Effector CD4-positive, alpha-beta T cell (primary cell): Measurements from ENCODE around the gene MTHFD2L.
A peak's percentile ranks its signal among the peaks of the same experiment; 100 is the strongest.
"Not testable (repeated sequence)": the region's sequence is repeated elsewhere in the genome, so short reads cannot be mapped to it uniquely, and the experiment has no call there.

Experiments
- DNase-seq: peaks from one replicate; pipeline ENCODE4 v3.0.0-alpha.2; 2020
- total RNA-seq: gene quantifications from one replicate; lab custom pipeline; 2026; lab: John Stamatoyannopoulos, UW

Gene MTHFD2L
- 7.5 reads per million, percentile 26 among the genes with 10 or more reads in this experiment for total RNA-seq

DNA sequence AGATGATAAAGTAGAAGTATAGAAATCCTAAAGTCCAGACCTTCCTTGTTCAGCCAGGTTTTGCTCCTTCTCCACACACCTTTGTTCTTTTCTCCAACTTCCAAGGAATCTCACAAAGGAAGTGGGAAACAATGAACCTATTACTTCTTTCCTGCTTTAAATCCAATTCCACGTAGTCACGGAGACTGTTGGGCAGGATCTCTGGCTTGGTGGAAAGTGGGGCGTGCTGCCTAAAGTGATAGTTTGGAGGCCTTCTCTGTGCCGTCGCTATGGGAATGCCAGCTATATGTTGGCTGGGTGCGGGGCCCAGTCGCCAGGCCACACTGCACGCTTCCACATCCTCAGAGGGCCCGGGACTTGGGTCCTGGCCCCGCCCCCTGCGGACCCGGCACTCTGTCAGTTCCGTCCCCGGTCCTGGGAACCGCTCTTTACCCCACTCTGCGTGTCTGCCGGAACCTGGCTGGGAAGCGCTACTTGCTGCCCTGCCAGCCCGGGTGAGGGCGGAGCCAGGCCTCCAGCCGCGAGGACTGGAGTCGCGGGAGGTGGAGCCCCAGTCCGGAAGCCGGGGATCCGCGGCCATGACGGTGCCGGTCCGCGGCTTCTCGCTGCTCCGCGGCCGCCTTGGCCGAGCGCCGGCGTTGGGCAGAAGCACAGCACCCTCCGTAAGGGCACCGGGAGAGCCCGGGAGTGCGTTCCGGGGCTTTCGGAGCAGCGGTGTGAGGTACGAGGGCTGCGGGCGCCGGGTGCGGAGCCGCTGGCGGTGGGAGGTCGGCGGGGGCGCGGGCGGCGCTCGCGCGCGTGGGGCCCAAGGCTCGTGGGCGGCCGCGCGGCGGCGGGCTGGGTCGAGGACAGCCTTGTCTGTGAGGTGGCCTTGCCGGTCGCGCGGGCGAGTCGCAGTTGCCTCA is at the start of gene MTHFD2L:
TSS of gene MTHFD2L (plus strand) at position 558 of the 905 bp plus-strand sequence. CDS start at position 579, 21 bp downstream.
- peak; percentile 63 for DNase-seq

DNA sequence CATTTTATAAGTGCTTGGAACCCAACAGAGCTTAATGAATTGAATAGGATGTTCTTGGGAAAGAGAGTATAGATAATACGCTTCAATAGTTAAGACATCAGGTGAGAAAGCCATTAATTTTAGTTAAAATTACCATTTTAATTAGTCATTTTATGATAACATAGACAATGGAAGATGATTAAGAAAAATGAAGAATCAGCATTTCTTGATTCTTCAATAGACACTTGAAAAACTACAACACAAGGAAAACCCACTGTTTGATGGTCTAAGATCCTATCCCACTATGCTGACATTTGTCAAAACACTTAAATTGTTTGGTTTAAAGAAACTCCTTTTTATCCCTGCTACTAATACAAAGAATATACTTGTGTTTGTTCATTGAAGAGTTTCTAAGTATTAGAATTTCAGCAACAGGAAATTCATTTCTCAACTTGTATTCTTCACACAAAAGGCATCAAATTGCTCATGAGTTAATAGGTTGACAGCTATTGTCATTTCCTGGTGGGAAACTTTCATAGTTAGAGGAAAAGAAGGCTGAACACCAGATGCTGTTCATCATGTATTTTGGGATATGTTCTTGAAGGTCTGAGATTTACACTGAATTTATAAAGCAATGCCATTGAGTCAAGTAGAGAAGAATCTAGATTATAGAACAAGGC is 49.3 kb upstream of the MTHFD2L start:
- DNase-seq = no peak

GRCh38 chr4:74109116-74109869 is 48.6 kb upstream of the MTHFD2L start:
- no peak for DNase-seq

DNA sequence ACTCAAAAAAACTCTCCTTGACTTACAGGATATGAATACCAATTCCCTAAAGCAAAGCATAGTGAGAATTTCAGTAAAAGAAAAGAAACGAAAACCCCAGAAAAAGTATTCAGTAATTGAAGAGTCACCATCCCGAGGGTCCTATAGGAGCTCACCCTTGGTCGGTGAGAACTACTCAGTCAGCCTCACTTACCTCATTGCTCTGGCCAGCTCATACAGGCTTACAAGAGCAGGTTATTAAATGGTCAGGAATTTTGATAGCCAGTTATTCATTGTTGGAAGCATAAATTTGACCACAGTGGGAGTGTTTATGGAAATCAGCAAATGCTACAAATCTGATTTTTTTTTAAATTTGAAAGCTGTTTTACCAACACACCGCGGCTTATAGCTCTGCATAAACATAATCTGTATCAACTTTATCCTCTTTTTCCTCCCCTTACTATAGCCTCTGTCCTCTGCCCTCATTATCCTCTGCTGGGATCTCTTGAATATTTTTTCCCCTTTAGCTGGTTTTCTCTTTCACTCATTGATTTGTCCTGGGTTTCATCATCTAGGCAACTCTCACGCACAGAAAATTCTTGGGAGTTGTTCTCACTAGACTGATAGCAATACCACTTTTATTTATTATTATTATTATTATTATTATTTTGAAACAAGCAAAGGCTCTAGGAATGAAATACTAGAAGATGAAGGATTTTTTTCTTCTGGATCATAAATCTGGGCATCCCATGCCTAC is 47.9 kb upstream of the MTHFD2L start:
- DNase-seq = no peak

DNA sequence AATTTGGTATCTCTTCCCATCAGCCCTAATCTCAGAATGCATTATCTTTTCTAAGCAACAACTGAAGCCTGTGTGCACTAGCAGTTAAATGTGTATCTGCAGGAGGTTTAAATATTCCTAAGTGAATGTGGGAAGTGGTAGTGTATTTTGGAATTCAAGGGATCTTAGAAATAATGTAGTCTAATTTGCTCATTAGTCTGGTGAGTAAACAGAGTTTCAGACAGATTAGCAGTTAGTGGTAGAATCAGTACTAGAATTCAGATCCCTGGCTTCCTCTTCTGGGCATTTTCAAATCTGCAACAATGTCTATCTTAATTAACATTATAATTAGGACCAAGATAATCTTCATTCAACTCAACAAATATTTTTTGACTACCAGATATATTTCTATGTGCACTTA is 47.2 kb upstream of the MTHFD2L start:
- DNase-seq = no peak

DNA sequence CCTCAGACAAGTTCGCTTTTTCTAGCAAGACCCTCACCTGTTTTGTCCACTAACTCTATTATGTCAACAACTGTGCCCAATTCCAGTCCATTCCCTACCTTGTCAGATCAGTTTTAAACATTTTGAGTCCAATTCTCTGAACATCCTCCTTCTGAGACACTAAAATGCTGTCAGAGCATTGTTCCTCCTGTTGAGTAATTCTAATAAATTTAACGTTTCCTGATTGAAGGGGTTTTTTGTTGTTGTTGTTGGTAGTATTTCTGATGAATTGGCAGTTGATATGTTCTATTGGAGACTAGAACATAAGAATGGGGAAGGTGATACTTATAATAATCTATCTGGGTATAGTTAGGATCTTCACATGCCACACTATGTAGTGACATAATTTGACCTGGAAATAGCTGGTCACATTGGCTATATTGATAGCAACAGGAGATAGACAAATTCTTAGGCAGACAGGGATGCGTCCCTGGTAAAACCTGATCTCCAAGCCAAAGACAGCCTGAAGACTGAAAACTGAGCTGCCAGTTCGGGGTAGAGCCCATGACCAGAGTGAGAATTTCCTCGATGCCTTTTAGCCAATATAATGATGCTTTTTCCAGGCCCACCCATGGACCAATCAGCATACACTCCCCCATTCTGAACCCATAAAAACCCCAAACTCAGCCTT is 46.5 kb upstream of the MTHFD2L start:
- DNase-seq = no peak

DNA sequence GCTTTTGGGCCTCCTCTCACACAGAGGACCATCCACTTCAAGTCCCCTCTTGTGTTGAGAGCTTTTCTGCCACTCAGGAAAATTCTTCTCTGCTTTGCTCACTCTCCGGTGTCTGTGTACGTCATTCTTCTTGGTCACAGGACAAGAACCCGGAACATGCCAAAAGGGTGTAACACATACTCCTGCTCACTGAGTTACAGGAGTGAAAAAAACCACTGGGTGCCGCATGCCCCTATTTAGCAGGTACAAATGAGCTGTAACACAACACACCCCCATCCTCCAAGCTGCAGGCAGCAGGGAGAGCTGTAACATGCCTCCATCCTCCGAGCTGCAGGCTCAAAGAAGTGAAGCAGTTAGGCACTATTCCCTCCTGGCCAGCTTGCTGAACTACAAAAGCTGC is 45.9 kb upstream of the MTHFD2L start:
- no peak for DNase-seq

GRCh38 chr4:74112399-74113105 is 45.4 kb upstream of the MTHFD2L start:
- DNase-seq = no peak

GRCh38 chr4:74114234-74114633 is 43.7 kb upstream of the MTHFD2L start:
- no peak for DNase-seq

DNA sequence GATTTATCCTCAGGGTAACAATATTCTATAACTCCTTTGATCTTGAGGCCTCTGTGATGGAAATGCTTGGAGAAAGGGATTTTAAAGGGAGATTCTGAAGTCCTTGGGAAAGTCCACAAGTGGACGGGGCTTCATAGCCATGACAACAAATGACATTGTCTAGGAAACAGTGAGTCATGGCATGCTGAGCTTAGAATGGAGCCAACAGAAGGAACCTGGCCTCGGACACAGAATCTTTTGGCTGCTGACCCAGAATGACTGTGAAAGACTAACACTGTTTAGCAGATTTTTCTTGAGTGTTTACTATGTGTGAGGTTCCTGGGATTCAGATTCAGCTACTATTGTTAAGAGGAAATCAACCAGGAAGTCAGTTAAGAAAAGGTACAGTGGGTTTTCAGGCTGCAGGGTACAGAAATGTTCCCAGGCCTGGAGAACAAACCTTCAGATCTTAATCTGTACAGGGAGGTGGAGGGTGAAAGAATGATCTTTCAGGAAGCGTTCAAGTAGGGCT is 40.8 kb upstream of the MTHFD2L start:
- DNase-seq = no peak

DNA sequence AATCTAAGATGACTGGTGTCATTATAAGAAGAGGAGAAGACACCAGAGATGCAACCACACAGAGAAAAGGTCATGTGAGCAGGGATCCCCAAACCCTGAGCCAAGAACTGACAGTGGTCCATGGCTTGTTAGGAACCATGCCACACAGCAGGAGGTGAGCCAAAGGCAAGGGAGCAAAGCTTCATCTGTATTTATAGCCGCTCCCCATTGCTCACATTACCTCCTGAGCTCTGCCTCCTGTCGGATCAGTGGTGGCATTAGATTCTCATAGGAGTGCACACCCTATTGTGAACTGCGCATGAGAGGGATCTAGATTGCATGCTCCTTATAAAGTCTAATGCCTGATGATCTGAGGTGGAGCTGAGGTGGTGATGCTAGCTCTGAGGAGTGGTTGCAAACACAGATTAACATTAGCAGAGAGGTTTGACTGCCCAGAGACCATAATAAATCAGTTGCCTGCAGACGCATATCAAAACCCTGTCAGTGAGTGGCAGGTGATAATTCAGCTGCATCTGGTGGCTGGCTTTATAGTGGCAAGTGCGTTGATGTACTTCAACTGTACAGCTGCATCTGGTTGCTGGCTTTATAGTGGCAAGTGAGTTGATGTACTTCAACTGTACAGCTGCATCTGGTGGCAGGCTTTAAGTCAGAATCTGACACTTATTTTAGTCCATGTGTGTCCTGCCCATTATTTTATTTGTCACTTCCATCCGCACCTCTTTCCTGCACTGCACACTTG is 39.1 kb upstream of the MTHFD2L start:
- no peak for DNase-seq

DNA sequence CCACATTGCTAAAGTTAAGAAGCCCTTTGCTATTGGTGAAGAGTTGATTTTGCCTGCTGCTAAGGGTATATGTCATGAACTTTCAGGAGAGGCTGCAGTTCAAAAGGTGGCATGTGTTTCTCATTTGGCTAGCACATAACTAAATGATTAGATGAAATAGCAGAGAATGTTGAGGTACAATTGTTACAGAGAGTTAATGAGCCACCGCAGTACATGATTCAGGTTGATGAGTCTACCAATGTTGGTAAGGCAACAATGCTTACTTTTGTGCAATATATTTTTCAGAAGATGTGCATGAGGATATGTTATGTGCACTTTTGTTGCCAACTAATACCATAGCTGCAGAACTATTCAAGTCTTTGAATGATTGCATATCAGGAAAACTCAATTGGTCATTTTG is 37.8 kb upstream of the MTHFD2L start:
- no peak for DNase-seq

GRCh38 chr4:74121643-74122579 is 36.0 kb upstream of the MTHFD2L start:
- no peak for DNase-seq

- DNase-seq = no peak
These were observed 34.7 kb upstream of the MTHFD2L start for GRCh38 chr4:74123065-74123728.

GRCh38 chr4:74125029-74125428 is 32.9 kb upstream of the MTHFD2L start:
- DNase-seq = no peak

DNA sequence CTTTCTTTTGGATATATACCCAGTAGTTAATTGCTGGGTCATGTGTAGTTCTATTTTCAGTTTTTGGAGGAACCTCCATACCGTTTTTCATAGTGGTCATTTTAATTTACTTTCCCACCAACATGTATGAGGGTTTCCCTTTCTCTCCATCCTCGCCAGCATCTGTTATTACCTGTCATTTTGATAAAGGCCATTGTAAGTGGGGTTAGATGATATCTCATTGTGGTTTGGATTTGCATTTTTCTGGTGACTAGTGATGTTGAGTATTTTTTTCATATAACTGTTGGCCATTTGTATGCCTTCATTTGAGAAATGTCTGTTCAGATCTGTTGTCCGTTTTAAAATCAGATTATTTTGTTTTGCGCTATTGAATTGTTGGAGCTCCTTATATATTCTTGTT is 30.2 kb upstream of the MTHFD2L start:
- no peak for DNase-seq

DNA sequence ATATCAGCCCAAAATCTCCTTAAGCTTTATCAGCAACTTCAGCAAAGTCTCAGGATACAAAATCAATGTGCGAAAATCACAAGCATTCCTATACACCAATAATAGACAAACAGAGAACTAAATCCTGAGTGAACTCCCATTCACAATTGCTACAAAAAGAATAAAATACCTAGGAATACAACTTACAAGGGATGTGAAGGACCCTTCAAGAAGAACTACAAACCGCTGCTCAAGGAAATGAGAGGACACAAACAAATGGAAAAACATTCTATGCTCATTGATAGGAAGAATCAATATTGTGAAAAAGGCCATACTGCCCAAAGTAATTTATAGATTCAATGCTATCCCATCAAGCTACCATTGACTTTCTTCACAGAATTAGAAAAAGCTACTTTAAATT is 27.1 kb upstream of the MTHFD2L start:
- DNase-seq = not testable (repeated sequence)

DNA sequence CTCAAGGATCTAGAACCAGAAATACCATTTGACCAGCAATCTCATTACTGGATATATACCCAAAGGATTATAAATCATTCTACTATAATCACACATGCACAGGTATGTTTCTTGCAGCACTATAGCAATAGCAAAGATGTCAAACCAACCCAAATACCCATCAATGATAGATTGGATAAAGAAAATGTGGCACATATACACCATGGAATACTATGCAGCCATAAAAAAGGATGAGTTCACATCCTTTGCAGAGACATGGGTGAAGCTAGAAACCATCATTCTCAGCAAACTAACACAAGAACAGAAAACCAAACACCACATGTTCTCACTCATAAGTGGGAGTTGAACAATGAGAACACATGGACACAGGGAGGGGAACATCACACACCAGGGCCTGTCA is 25.7 kb upstream of the MTHFD2L start:
- not testable (repeated sequence) for DNase-seq

GRCh38 chr4:74132944-74133343 is 25.0 kb upstream of the MTHFD2L start:
- no peak for DNase-seq
